Stimulated activated CD8-positive, alpha-beta memory T cell treated with anti-CD3 and anti-CD28 coated beads, Interleukin-15, amount 100 ng/mL, for 24 hours (primary cell): ENCODE measurements around the gene TRIM59.

Source experiments
- DNase-seq: peaks from one replicate; pipeline ENCODE4 v3.0.0-alpha.2; 2020; ENCODE audit warnings: low read depth

TRIM59 gene, protein sequence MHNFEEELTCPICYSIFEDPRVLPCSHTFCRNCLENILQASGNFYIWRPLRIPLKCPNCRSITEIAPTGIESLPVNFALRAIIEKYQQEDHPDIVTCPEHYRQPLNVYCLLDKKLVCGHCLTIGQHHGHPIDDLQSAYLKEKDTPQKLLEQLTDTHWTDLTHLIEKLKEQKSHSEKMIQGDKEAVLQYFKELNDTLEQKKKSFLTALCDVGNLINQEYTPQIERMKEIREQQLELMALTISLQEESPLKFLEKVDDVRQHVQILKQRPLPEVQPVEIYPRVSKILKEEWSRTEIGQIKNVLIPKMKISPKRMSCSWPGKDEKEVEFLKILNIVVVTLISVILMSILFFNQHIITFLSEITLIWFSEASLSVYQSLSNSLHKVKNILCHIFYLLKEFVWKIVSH

GRCh38 chr3:160449636-160450598 is at the start of gene TRIM59:
Gene TRIM59, minus strand, starts transcription at chr3:160449786. Its CDS starts 10,603 bp downstream, at chr3:160439183.
- DNase-seq = peak; percentile 83

GRCh38 chr3:160498202-160498601 is 48.6 kb upstream of the TRIM59 start:
- no peak for DNase-seq

- no peak for DNase-seq
Measured at GRCh38 chr3:160490166-160490565, 40.6 kb upstream of the TRIM59 start.

GRCh38 chr3:160486459-160486869 is 36.9 kb upstream of the TRIM59 start:
- no peak for DNase-seq

GRCh38 chr3:160482796-160483195 is 33.2 kb upstream of the TRIM59 start:
- no peak for DNase-seq

- no peak for DNase-seq
Measured at GRCh38 chr3:160481856-160482255, 32.3 kb upstream of the TRIM59 start.

- DNase-seq = no peak
Measured at GRCh38 chr3:160480931-160481330, 31.3 kb upstream of the TRIM59 start.

- no peak for DNase-seq
Measured at GRCh38 chr3:160479376-160479775, 29.8 kb upstream of the TRIM59 start.

GRCh38 chr3:160478338-160478737 is 28.8 kb upstream of the TRIM59 start:
- no peak for DNase-seq

DNA sequence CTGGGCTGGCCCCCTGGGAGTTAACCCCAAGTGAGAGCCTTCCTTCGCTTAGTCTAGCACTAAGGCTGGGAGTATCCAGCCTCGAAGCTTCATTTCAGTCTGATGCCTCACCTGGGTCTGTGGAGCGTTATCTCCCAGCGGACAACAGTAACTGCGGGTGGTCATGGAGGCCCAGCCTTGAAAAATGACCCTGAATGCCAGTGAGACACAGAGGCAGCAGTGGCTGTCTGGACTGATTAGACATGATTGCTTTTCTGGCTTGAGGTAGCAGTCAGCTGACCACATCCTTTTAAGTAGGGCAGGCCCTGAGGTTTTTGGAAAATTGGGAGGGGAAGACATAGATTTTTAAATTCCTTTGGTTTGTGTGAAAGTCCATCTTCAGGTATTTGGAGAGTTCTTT is 28.2 kb upstream of the TRIM59 start:
- DNase-seq = no peak

GRCh38 chr3:160475884-160476283 is 26.3 kb upstream of the TRIM59 start:
- DNase-seq = no peak

- no peak for DNase-seq
Measured at GRCh38 chr3:160475153-160475552, 25.6 kb upstream of the TRIM59 start.

DNA sequence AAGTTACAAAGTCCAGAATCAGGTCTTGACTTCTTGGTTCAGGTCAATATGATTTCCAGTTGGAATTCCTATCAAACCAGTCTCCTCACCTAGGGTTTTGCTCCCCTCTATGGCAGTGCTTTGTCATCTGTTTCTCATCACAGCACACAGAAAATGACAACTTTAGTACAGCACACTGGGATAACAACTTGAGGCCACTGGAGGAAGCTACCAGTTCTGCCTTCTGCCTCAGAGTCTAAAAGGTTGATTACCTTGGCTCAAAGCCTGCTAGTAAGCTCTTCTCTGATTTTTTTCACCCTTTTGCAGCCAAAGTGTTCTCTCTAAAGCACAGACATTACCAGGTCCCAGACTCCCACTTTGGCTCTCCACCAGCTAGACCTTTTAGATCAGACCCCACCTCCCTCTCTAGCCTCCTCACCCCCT is 24.8 kb upstream of the TRIM59 start:
- no peak for DNase-seq

DNA sequence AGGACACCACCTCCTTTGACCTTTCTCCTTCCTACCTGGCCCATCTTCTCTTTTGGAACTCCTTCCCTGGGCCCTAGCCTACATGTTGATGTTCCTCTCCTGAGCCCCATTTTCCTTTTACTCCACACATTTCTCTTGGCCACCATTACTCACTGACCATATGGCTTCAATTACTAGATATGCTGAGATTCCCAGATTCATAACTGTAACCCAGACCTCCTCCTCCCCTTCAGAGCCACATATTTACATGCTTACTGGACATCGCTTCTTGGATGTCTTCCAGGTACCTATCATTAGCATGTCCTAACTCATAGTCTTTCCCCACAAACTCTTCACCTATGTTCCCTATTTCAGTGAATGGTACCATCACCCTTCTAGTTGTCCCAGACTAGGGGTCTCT is 24.4 kb upstream of the TRIM59 start:
- no peak for DNase-seq

- no peak for DNase-seq
Measured at GRCh38 chr3:160473221-160473620, 23.6 kb upstream of the TRIM59 start.

- no peak for DNase-seq
Measured at GRCh38 chr3:160472344-160472743, 22.8 kb upstream of the TRIM59 start.

DNA sequence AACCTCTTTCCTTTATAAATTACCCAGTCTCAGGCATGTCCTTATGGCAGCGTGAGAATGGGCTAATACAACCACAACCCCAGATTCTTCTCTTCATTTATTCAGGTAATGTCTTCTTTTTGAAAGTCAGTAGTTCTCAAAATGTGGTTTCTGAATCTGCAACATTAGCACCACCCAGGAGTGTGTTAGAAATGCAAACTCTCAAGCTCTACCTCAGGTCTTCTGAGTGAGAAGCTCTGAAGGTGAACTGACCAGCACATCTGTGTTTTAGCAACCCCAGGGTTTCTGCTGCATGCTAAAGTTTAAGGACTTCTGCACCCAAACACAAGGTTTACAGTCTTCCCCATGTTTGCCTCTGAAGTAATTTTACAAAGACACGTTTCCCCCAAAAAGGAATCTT is 22.3 kb upstream of the TRIM59 start:
- DNase-seq = no peak

GRCh38 chr3:160470181-160470580 is 20.6 kb upstream of the TRIM59 start:
- no peak for DNase-seq

DNA sequence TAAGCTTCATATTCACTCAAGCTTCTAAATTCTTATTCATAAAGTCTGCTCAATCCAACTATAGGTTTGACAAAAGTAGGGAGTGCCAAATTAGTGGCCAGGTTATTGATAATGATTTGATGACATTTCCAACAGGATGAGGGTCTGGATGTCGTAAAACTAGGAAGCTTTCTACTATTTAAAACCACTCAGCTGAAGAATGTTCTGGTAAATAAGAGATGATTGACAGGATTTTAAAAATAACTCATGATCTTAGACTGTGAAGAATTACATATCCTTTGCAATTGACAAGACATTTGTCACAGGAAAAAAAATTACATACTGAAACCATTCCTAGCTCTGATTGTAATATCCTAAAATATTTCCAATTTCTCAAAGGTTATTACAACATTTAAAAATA is 15.4 kb upstream of the TRIM59 start:
- DNase-seq = no peak

DNA sequence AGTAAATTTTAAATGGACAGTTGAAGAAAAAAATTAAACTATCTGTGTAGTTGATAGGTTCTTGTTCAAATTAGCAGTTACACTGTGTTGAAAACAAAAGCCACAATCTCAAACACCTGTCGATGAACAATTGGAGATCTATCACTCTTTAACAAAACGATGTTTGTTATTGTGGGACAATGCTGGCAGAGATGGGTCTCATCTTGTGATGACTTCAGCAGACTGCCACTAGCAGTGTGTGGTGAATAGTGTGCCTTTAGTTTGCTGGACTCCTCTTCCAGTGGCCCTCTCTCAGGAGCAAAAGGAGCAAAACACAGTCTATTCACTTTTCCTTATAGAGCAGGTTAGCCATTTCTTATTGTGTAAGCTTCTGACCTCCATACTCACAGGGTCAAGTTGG is 14.7 kb upstream of the TRIM59 start:
- no peak for DNase-seq

DNA sequence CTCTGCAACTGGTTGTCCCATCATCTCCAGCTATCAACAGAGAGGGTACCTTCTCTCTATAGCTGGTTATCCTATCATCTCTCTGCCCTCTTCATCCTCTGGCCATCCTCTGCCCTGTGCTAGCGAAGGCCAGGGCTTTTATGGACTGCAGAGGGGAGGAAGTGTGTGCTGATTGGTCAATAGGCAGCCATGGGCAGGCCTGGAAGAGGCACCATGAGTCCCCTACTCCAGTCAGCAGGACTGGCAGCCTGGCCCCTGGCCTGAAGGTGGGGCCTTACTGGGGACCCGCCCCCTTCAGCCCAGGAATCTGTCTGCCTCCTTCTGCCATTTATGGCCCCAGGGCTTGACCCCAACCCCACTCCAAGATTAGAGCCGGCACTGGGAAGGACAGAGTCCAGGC is 10.4 kb upstream of the TRIM59 start:
- no peak for DNase-seq

GRCh38 chr3:160459450-160459970 is 9.9 kb upstream of the TRIM59 start:
- no peak for DNase-seq

DNA sequence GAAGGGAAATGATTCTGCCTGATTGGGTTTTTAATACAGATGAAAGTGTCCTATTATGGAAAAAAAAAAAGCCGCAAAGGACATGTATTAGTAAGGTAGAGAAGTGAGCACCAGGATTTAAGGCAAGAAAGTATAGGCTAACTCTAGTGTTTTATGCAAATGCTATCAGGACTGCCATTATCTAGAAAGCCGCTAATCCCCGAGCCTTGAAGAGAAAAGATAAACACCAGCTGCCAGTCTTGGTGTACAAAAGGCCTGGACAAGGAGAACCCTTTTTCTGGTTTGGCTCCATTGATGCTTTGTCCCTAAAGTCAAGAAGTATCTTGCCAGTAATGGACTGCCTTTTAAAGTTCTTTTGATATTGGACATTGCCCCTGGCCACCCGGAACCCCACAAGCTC is 8.6 kb upstream of the TRIM59 start:
- no peak for DNase-seq
